Keratinocyte (primary cell): Measurements from ENCODE around the gene TVP23A.

ENCODE experiments used
- EZH2 ChIP-seq: IDR thresholded peaks from one replicate; pipeline ENCODE4 v1.6.1; 2012; ENCODE audit warnings: inconsistent platforms, mild to moderate bottlenecking, low read length, moderate library complexity
- TF ChIP-seq, protein P1 (sequence below), 3 experiments: IDR thresholded peaks in 1 of 3; conservative IDR thresholded peaks in 1 of 3; optimal IDR thresholded peaks in 1 of 3; 2 replicates in 2 of 3; 3 replicates in 1 of 3; pipeline versions ENCODE3 to v1.5.1; 2011; ENCODE audit warnings: low read length in 3 of 3, mild to moderate bottlenecking in 3 of 3, moderate library complexity in 2 of 3, control low read depth in 1 of 3, inconsistent platforms in 1 of 3; ENCODE audit not compliant: insufficient read depth in 2 of 3; ENCODE audit errors: extremely low read depth in 1 of 3

DNA sequence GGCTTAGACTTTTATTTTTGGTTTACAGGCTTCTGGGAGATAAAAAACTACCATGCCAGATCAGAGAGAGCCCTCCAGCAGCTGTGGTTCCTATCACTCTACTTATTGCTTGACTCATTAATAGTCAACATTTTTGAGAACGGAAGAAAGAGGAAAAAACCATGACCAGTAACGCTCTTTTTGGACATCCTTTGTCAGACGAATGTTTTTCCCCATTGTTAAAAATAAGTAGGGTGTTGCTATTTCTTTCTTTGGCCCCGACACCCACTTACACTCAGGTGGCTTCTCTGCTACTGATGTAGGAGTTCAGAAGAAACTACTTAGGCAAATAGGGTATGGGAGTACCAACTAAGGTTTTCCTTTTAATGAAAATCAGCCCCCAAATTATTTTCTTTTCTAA, 27.5 kb downstream of the TVP23A start:
- TF ChIP-seq, protein P1, sequence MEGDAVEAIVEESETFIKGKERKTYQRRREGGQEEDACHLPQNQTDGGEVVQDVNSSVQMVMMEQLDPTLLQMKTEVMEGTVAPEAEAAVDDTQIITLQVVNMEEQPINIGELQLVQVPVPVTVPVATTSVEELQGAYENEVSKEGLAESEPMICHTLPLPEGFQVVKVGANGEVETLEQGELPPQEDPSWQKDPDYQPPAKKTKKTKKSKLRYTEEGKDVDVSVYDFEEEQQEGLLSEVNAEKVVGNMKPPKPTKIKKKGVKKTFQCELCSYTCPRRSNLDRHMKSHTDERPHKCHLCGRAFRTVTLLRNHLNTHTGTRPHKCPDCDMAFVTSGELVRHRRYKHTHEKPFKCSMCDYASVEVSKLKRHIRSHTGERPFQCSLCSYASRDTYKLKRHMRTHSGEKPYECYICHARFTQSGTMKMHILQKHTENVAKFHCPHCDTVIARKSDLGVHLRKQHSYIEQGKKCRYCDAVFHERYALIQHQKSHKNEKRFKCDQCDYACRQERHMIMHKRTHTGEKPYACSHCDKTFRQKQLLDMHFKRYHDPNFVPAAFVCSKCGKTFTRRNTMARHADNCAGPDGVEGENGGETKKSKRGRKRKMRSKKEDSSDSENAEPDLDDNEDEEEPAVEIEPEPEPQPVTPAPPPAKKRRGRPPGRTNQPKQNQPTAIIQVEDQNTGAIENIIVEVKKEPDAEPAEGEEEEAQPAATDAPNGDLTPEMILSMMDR (optimal IDR thresholded peaks at IDR 0.05 in 1 of 3, IDR thresholded peaks at IDR 0.05 in 1 of 3, conservative IDR thresholded peaks at IDR 0.05 in 1 of 3; ENCODE audit: extremely low read depth in 1 of 3, insufficient read depth in 2 of 3, low read length in 3 of 3), result no peak
- no peak for TF ChIP-seq EZH2
